Parathyroid adenoma (tissue), 2 donors: Measurements from ENCODE around the gene ERH.
A peak's percentile ranks its signal among the peaks of the same experiment; 100 is the strongest.

Source experiments
- H2AFZ ChIP-seq: fragments of 300-600 bp; sonication (generic); one replicate; pipeline ENCODE4 v1.7.0; 2017; ENCODE audit warnings: antibody characterized with exemption, mild to moderate bottlenecking
- H3K27ac ChIP-seq: fragments of 300-600 bp; sonication (generic); one replicate; pipeline ENCODE4 v1.7.0; 2017
- H3K27me3 ChIP-seq: fragments of 300-600 bp; sonication (generic); one replicate; pipeline ENCODE4 v1.7.0; 2017; ENCODE audit warnings: low read length; ENCODE audit not compliant: control insufficient read depth, insufficient read depth
- H3K36me3 ChIP-seq: fragments of 300-600 bp; sonication (generic); one replicate; pipeline ENCODE4 v1.7.0; 2017; ENCODE audit warnings: low read length; ENCODE audit not compliant: control insufficient read depth, insufficient read depth
- H3K4me1 ChIP-seq: fragments of 300-600 bp; sonication (generic); one replicate; pipeline ENCODE4 v1.7.0; 2017; ENCODE audit warnings: control low read depth
- H3K4me2 ChIP-seq: fragments of 300-600 bp; sonication (generic); one replicate; pipeline ENCODE4 v1.7.0; 2017; ENCODE audit warnings: low read length
- H3K4me3 ChIP-seq: fragments of 300-600 bp; sonication (generic); one replicate; pipeline ENCODE4 v1.7.0; 2017; ENCODE audit warnings: low read depth, low read length
- H3K79me2 ChIP-seq: fragments of 300-600 bp; sonication (generic); one replicate; pipeline ENCODE4 v1.7.0; 2017; ENCODE audit warnings: control low read depth
- H3K9ac ChIP-seq: fragments of 300-600 bp; sonication (generic); one replicate; pipeline ENCODE4 v1.7.0; 2017; ENCODE audit warnings: mild to moderate bottlenecking
- H3K9me3 ChIP-seq: fragments of 300-600 bp; sonication (generic); one replicate; pipeline ENCODE4 v1.7.0; 2017; ENCODE audit warnings: low read length; ENCODE audit not compliant: control insufficient read depth
- TF ChIP-seq, protein P1 (sequence below): fragments of 300-600 bp; sonication (generic); IDR thresholded peaks from one replicate; pipeline ENCODE4 v1.7.0; 2017; ENCODE audit warnings: antibody characterized with exemption, mild to moderate bottlenecking
- donor health status: primary hyperparathyroidism.

Gene ERH

DNA sequence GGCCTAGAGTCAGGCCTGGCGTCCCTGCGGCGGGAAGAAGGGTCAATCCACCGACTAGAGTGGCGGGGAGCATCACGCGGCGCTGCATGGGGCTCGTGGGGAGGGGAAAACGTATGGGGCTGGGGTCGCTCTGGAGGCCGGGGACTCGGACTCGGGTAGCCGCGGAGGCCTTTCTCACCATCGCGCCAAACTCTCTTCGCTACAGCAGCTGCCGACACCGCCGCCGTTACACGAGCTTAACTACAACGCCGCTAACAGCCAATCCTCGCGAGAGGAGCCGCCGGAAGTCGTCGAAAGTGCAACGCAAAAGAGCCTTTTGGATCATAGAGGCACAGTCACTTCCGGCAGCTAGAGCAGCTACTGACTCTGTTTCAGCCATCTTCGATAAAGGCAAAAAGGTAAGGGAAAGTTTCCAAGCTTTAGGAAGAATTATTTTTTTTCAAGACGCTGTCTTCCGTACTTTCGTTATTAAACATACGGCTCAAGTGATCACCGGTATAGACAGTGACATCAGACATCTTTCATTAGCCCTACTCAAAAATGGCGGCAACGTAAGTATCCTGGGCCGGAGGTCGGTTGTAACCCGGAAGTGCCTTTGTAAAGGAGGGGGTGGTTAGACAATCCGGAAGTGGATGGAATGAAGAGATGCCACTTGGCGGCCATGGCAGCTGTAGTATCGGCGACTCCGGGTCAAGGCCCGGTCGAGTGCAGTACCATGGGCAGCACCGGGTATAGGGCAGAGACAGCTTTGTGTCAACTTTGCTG is at the start of gene ERH, which contains the start of gene SLC39A9:
Gene ERH (minus strand): TSS at position 247 of the 765 bp plus-strand sequence. CDS start 66 bp downstream, at position 181.
Gene SLC39A9 (plus strand): TSS at position 640 of the 765 bp plus-strand sequence. CDS start 678 bp downstream, outside the sequence.
- H3K4me1 ChIP-seq = peaks cover 20% of the 10 kb centered on the region
- TF ChIP-seq, protein P1, sequence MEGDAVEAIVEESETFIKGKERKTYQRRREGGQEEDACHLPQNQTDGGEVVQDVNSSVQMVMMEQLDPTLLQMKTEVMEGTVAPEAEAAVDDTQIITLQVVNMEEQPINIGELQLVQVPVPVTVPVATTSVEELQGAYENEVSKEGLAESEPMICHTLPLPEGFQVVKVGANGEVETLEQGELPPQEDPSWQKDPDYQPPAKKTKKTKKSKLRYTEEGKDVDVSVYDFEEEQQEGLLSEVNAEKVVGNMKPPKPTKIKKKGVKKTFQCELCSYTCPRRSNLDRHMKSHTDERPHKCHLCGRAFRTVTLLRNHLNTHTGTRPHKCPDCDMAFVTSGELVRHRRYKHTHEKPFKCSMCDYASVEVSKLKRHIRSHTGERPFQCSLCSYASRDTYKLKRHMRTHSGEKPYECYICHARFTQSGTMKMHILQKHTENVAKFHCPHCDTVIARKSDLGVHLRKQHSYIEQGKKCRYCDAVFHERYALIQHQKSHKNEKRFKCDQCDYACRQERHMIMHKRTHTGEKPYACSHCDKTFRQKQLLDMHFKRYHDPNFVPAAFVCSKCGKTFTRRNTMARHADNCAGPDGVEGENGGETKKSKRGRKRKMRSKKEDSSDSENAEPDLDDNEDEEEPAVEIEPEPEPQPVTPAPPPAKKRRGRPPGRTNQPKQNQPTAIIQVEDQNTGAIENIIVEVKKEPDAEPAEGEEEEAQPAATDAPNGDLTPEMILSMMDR = no peak
- H3K9ac ChIP-seq = peak within 1 kb of the TSS; percentile 79
- no peaks in the 10 kb centered on the region for H3K9me3 ChIP-seq
- peak within 1 kb of the TSS; percentile 78 for H2AFZ ChIP-seq
- H3K4me2 ChIP-seq = peak within 1 kb of the TSS; percentile 97
- no peaks in the 10 kb centered on the region for H3K36me3 ChIP-seq
- H3K27me3 ChIP-seq = no peaks in the 10 kb centered on the region
- H3K79me2 ChIP-seq = peaks cover 51% of the 10 kb centered on the region
- peak within 1 kb of the TSS; percentile 93 for H3K4me3 ChIP-seq
- H3K27ac ChIP-seq = peak within 1 kb of the TSS; percentile 90

DNA sequence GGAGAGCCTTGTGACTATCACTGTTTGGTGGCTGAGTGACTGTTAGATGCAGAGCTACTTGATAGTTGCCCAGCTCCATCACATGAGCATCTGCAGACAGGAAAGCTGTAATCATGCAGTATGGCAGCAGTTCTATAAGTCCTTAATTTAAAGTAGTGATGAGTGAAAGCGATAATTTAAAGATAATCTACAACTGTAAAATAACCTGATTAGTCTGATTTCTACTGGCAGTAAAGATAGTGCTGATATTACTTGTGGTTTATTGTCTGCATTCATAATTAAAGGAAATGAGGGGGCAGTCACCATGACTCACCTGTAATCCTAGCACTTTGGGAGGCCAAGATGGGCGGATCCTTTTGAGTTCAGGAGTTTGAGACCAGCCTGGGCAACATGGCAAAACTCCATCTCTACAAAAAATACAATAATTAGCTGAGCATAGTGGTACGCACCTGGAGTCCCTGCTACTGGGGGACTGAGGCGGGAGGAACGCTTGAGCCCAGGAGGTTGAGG is 45.3 kb upstream of the ERH start:
- Histone ChIP-seq H3K27ac (no peak overlapping the region), H3K4me3 (no peak overlapping the region), H3K9ac (no peak overlapping the region), H3K36me3 (no peaks in the 10 kb centered on the region), H3K27me3 (no peaks in the 10 kb centered on the region), H3K79me2 (peaks cover 4% of the 10 kb centered on the region), H3K4me1 (no peaks in the 10 kb centered on the region), H3K9me3 (no peaks in the 10 kb centered on the region), H3K4me2 (no peak overlapping the region), H2AFZ (no peak overlapping the region)
- TF ChIP-seq, protein P1 = no peak

DNA sequence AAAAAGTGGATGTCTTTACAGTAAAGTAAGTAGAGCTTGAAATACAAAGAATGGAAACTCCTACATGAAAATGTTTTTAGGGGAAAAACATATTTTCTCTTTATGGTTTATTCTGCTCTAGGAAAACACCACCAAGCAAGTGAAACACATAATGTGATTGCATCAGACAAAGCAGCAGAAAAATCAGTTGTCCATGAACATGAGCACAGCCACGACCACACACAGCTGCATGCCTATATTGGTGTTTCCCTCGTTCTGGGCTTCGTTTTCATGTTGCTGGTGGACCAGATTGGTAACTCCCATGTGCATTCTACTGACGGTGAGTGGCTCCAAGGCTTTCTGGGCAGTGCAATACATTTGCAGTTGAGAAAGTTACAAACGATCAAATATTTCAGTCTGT is 43.8 kb upstream of the ERH start:
- H3K27me3 ChIP-seq = no peaks in the 10 kb centered on the region
- H3K4me1 ChIP-seq = no peaks in the 10 kb centered on the region
- no peak overlapping the region for H3K9ac ChIP-seq
- TF ChIP-seq, protein P1 = no peak
- no peak overlapping the region for H3K4me2 ChIP-seq
- no peaks in the 10 kb centered on the region for H3K36me3 ChIP-seq
- no peak overlapping the region for H2AFZ ChIP-seq
- peaks cover 4% of the 10 kb centered on the region for H3K79me2 ChIP-seq
- no peaks in the 10 kb centered on the region for H3K9me3 ChIP-seq
- no peak overlapping the region for H3K27ac ChIP-seq
- no peak overlapping the region for H3K4me3 ChIP-seq

DNA sequence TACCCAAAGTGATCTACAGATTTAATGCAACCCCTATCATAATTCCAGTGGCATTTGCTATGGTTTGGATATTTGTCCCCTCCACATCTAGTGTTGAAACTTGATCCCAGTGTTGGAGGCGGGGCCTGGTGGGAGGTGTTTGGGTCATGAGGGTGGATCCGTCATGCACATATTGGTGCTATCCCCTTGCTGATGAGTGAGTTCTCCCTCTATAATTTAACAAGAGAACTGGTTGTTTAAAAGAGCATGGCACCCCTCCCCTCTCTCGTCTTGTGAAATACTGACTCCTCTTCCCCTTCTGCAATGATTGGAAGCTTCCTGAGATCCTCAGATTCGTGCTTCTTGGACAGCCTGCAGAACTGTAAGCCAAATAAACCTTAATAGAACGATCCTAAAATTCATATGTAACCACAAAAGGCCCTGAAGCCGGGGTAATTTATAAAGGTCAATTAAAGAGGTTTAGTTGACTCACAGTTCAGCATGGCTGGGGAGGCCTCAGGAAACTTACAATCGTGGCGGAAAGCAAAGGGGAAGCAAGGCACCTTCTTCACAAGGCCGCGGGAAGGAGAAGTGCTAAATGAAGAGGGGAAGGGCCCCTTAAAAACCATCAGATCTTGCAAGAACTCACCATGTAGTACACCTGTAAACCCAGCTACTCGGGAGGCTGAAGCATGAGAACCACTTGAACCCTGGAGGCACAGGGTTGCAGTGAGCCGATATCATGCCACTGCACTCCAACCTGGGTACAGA is 41.6 kb upstream of the ERH start:
- peaks cover 10% of the 10 kb centered on the region for H3K79me2 ChIP-seq
- TF ChIP-seq, protein P1 = no peak
- H3K27me3 ChIP-seq = no peaks in the 10 kb centered on the region
- H2AFZ ChIP-seq = no peak overlapping the region
- H3K9ac ChIP-seq = no peak overlapping the region
- no peaks in the 10 kb centered on the region for H3K9me3 ChIP-seq
- H3K27ac ChIP-seq = no peak overlapping the region
- no peaks in the 10 kb centered on the region for H3K4me1 ChIP-seq
- no peak overlapping the region for H3K4me3 ChIP-seq
- H3K4me2 ChIP-seq = no peak overlapping the region
- no peaks in the 10 kb centered on the region for H3K36me3 ChIP-seq
